B cell (primary cell): ENCODE measurements around the gene EVL. TPM values are rescaled to one million over a fixed set of nuclear protein-coding genes. Genes with fewer than 3 reads are reported as not detected.

Source experiments
- ATAC-seq: fragments of 200-7000 bp; cut with Tn5 transposase; one replicate; pipeline ENCODE4 v1.10.0; 2021; ENCODE audit warnings: low read depth, mild to moderate bottlenecking, moderate number of reproducible peaks, moderate library complexity
- CTCF ChIA-PET: fragments of 350-600 bp; sonication (Branson Sonifier 250); formaldehyde crosslinking; loops from one replicate; lab custom pipeline; 2021; ENCODE audit warnings: antibody characterized with exemption, inconsistent platforms; lab: Charles Lee
- POLR2A ChIA-PET: fragments of 350-600 bp; sonication (Branson Sonifier 250); formaldehyde crosslinking; loops from one replicate; lab custom pipeline; 2021; ENCODE audit warnings: antibody characterized with exemption; lab: Charles Lee
- DNase-seq: peaks from one replicate; pipeline ENCODE4 v3.0.0; 2013
- H2AFZ ChIP-seq: 2 replicates; pipeline ENCODE4 v1.6.1; 2012; ENCODE audit warnings: mild to moderate bottlenecking, low read depth, low read length; ENCODE audit not compliant: insufficient read depth, poor library complexity, severe bottlenecking
- H3K27ac ChIP-seq, 2 donors: 1 replicate in 1 of 2; 2 replicates in 1 of 2; pipeline ENCODE4 v1.5.1; 2012 to 2013; ENCODE audit warnings: low read length in 2 of 2, mild to moderate bottlenecking in 2 of 2, moderate library complexity in 1 of 2
- H3K27me3 ChIP-seq, 4 experiments: fragments of 200-600 bp in 1 of 4; sonication (generic) in 1 of 4; replicated peaks in 1 of 4; 1 replicate in 2 of 4; 2 replicates in 2 of 4; pipeline versions ENCODE4 v1.6.1 to v1.7.0; 2013 to 2016; ENCODE audit warnings: low read length in 3 of 4, mild to moderate bottlenecking in 2 of 4, mixed read lengths in 1 of 4, moderate library complexity in 1 of 4; ENCODE audit not compliant: insufficient read depth in 4 of 4, control insufficient read depth in 3 of 4; ENCODE audit errors: control extremely low read depth in 1 of 4
- H3K36me3 ChIP-seq, 2 experiments: replicated peaks in 1 of 2; 1 replicate in 1 of 2; 2 replicates in 1 of 2; pipeline versions ENCODE4 v1.6.1 to v1.7.1; 2013; ENCODE audit warnings: low read length in 1 of 2; ENCODE audit not compliant: insufficient read depth in 2 of 2, control insufficient read depth in 1 of 2; ENCODE audit errors: control extremely low read depth in 1 of 2, extremely low read depth in 1 of 2
- H3K4me1 ChIP-seq, 2 donors: fragments of 200-600 bp in 1 of 2; sonication (generic) in 1 of 2; 1 replicate in 1 of 2; 2 replicates in 1 of 2; pipeline versions ENCODE4 v1.5.1 to v1.6.1; 2013 to 2017; ENCODE audit warnings: low read length in 2 of 2; ENCODE audit not compliant: control insufficient read depth in 2 of 2, insufficient read depth in 2 of 2
- H3K4me2 ChIP-seq: replicated peaks from 2 replicates; pipeline ENCODE3; 2012; ENCODE audit warnings: mild to moderate bottlenecking, low read depth, low read length; ENCODE audit not compliant: poor library complexity, severe bottlenecking
- H3K4me3 ChIP-seq, 5 experiments: fragments of 200-600 bp in 1 of 5; sonication (generic) in 1 of 5; 1 replicate in 3 of 5; 2 replicates in 2 of 5; pipeline versions ENCODE4 v1.5.1 to v1.7.0; 2011 to 2016; ENCODE audit warnings: low read length in 4 of 5, mild to moderate bottlenecking in 4 of 5, low read depth in 2 of 5, control low read depth in 1 of 5, moderate library complexity in 1 of 5; ENCODE audit not compliant: insufficient read depth in 1 of 5; ENCODE audit errors: control extremely low read depth in 1 of 5, extremely low read depth in 1 of 5
- H3K79me2 ChIP-seq: fragments of 200-600 bp; sonication (generic); one replicate; pipeline ENCODE4 v1.6.0; 2016; ENCODE audit warnings: low read length; ENCODE audit not compliant: control insufficient read depth, insufficient read depth
- H3K9ac ChIP-seq: fragments of 200-600 bp; sonication (generic); 2 replicates; pipeline ENCODE4 v1.6.1; 2017; ENCODE audit warnings: mild to moderate bottlenecking, low read length, moderate library complexity
- H3K9me3 ChIP-seq, 3 donors: one replicate each; pipeline versions ENCODE4 v1.6.1 to v1.7.1; 2013; ENCODE audit warnings: low read length in 2 of 3; ENCODE audit not compliant: control insufficient read depth in 2 of 3, insufficient read depth in 1 of 3; ENCODE audit errors: control extremely low read depth in 1 of 3
- H4K20me1 ChIP-seq: 2 replicates; pipeline ENCODE4 v1.6.0; 2012; ENCODE audit warnings: mild to moderate bottlenecking, low read length; ENCODE audit not compliant: insufficient read depth, control insufficient read depth, poor library complexity, severe bottlenecking
- H3K27ac Mint-ChIP-seq: one replicate; pipeline ENCODE4 v1.8.0; 2021; ENCODE audit warnings: mixed read lengths
- H3K27me3 Mint-ChIP-seq: one replicate; pipeline ENCODE4 v1.8.0; 2021; ENCODE audit warnings: mixed read lengths
- H3K4me1 Mint-ChIP-seq: one replicate; pipeline ENCODE4 v1.8.0; 2021; ENCODE audit warnings: mixed read lengths
- H3K4me3 Mint-ChIP-seq: one replicate; pipeline ENCODE4 v1.8.0; 2021; ENCODE audit warnings: mixed read lengths
- H3K9me3 Mint-ChIP-seq: one replicate; pipeline ENCODE4 v1.8.0; 2022; ENCODE audit warnings: mixed read lengths; ENCODE audit not compliant: insufficient read depth
- CTCF ChIP-seq: fragments of 200-600 bp; IDR thresholded peaks from one replicate; pipeline ENCODE4 v1.8.0; 2022; ENCODE audit warnings: antibody characterized with exemption, mild to moderate bottlenecking
- EZH2 ChIP-seq: IDR thresholded peaks from 2 replicates; pipeline ENCODE4 v1.6.1; 2012; ENCODE audit warnings: borderline replicate concordance, low read depth, mild to moderate bottlenecking, moderate library complexity, low read length; ENCODE audit not compliant: insufficient read depth, poor library complexity, severe bottlenecking
- WGBS: methylation state at CpG from one replicate; pipeline ENCODE4 v1.1.5; 2013; ENCODE audit warnings: missing lambda C conversion rate; ENCODE audit not compliant: insufficient coverage; 5-methylcytosine and 5-hydroxymethylcytosine counted together
- intact Hi-C: fragments of 100-400 bp; cut with micrococcal nuclease; formaldehyde crosslinking; loops from one replicate; pipeline ENCODE4 v1.10.0; 2022
- polyA plus RNA-seq: library from polyadenylated mRNA; depleted of rRNA; stranded (reverse); fragments of >200 nt; gene quantifications from 2 replicates; pipeline ENCODE4 v1.2.3, GENCODE V29; 2012
- total RNA-seq, 2 donors: library from RNA; stranded (reverse); fragments of 120-200 nt in 1 of 2; gene quantifications; 1 replicate in 1 of 2; 2 replicates in 1 of 2; pipeline versions ENCODE4 v1.2.3 to v1.2.4, GENCODE V29; 2013 to 2022

The EVL gene
- total and polyA plus RNA-seq, 2 donors (not counting 1 experiment from before 2014, with no cell fraction given): 486 to 892 TPM

GRCh38 chr14:100117026-100117425 is 51.8 kb downstream of the EVL start:
- 96% methylated on average over 8 of the region's 10 CpGs for WGBS
- Mint-ChIP-seq H3K4me3 (no peak overlapping the region), H3K27ac (peak overlapping the region; percentile 37), H3K27me3 (no peaks in the 10 kb centered on the region), H3K4me1 (peaks cover 28% of the 10 kb centered on the region), H3K9me3 (no peaks in the 10 kb centered on the region)
- POLR2A ChIA-PET: interaction anchor here (0.6 kb wide), 1 partner anchor 58 kb away, joined by 13 read pairs; no protein-coding TSS in a partner anchor
- Histone ChIP-seq H4K20me1 (peaks cover 99% of the 10 kb centered on the region), H3K9me3 (no peaks in the 10 kb centered on the region), H3K9ac (no peak overlapping the region), H3K79me2 (peaks cover 59% of the 10 kb centered on the region), H3K36me3 (peaks cover 0 to 85% of the 10 kb centered on the region in 2 experiments), H3K4me1 (peaks cover 11 to 14% of the 10 kb centered on the region in 2 donors), H3K27me3 (no peaks in the 10 kb centered on the region), H2AFZ (no peak overlapping the region), H3K4me3 (no peak overlapping the region), H3K27ac (peak overlapping the region in 1 of 2 donors; percentile 62), H3K4me2 (no peak overlapping the region)
- ATAC-seq: no peak
- TF ChIP-seq EZH2: no peak
- TF ChIP-seq CTCF: no peak
- CTCF ChIA-PET: interaction anchor here (1.3 to 24.4 kb wide), 3 partner anchors 9 to 76 kb away, joined by 4 to 495 read pairs (median 24); partner anchors contain the start of gene EVL
- intact Hi-C loops: no loop called here
- DNase-seq: no peak

GRCh38 chr14:100117633-100118395 is 52.6 kb downstream of the EVL start:
- Histone ChIP-seq H3K27ac (peak overlapping the region; percentile 2 to 62), H2AFZ (no peak overlapping the region), H3K36me3 (peaks cover 0 to 83% of the 10 kb centered on the region in 2 experiments), H3K9ac (no peak overlapping the region), H3K79me2 (peaks cover 57% of the 10 kb centered on the region), H3K4me2 (peak overlapping the region; percentile 22), H4K20me1 (peaks cover 98% of the 10 kb centered on the region), H3K9me3 (no peaks in the 10 kb centered on the region), H3K4me3 (no peak overlapping the region), H3K4me1 (peaks cover 11 to 14% of the 10 kb centered on the region in 2 donors), H3K27me3 (no peaks in the 10 kb centered on the region)
- 81% methylated on average over 6 of the region's 14 CpGs for WGBS
- peaks cover 28% of the 10 kb centered on the region for H3K4me1 Mint-ChIP-seq
- ATAC-seq (peak; percentile 47), DNase-seq (peak; percentile 31)
- no peaks in the 10 kb centered on the region for H3K27me3 Mint-ChIP-seq
- no peak for TF ChIP-seq EZH2
- no peak for TF ChIP-seq CTCF
- ChIA-PET CTCF (interaction anchor here (1.3 to 24.4 kb wide), 3 partner anchors 10 to 75 kb away, joined by 4 to 495 read pairs (median 24); partner anchors contain the start of gene EVL), POLR2A (interaction anchor here (0.6 kb wide), 1 partner anchor 59 kb away, joined by 13 read pairs; no protein-coding TSS in a partner anchor)
- no peak overlapping the region for H3K4me3 Mint-ChIP-seq
- no peaks in the 10 kb centered on the region for H3K9me3 Mint-ChIP-seq
- H3K27ac Mint-ChIP-seq: peak overlapping the region; percentile 89
- intact Hi-C loops: no loop called here
